ENCODE results near the gene KPNB1.

DNA sequence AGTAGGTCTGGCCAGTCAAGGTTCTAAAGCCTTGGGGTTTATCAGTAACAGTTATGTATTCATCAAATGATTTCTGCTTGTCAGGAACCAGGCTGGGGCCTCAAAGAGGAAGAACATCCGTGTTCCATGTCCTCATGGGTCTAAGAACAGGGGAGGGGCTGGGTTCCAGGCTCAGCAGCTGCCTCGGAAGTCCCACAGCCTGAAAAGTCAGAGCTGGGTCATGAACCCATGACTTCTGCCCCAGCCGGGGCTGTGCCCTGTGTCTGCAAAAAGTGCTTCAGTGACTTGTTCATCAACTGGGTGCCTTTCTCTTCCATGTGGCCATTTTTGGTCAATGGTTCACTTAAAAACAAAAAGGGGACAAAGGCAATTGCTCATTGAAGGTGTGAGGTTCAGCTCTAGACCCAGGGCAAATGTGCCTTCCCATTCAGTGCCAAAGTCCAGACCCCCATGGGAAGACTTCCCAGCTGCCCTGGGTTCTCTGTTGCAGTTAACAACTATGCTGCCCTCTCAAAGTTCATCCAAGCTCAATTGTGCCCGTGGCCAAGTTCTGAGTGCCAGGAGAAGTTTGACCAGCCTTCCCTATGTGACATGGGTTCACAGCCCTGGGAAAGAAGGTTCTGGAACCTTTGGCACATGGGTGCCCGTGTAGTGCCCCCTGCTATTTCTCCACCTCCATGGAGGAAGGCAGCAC lies 62.8 kb downstream of the KPNB1 start:
- TF ChIP-seq POLR2A (IDR thresholded peaks at IDR 0.05) (no peak), POLR2AphosphoS5 (IDR thresholded peaks at IDR 0.05) (no peak)

All from prostate gland (tissue), 1 donor.